ENCODE results near the gene HMG20B. TPM values are rescaled to one million over a fixed set of nuclear protein-coding genes. Genes with fewer than 3 reads are reported as not detected.

Gene HMG20B
- total RNA-seq, 4 donors from 2014 or later: 31.4 to 61.1 (median 36.6) TPM

GRCh38 chr19:3530389-3530788 is 42.4 kb upstream of the HMG20B start:
- DNase-seq (no peak), ATAC-seq (no peak)
- Histone ChIP-seq H3K4me3 (no peak overlapping the region), H3K27ac (no peak overlapping the region), H3K9me3 (no peaks in the 10 kb centered on the region), H3K27me3 (no peaks in the 10 kb centered on the region), H3K36me3 (peaks cover 0 to 67% of the 10 kb centered on the region in 2 donors), H3K4me1 (no peaks in the 10 kb centered on the region)
- TF ChIP-seq CTCF (IDR thresholded peaks at IDR 0.05 in 4 of 5, conservative IDR thresholded peaks at IDR 0.05 in 1 of 5) (no peak), POLR2A (IDR thresholded peaks at IDR 0.05) (no peak)
- intact Hi-C loops (cut with DNase I; ENCODE audit: low total_unique reads): no loop called here
- in situ Hi-C loops (cut with MboI; ENCODE audit: low sequenced_read_pairs in 4 of 4): no loop called here

- in situ Hi-C loops (cut with MboI; ENCODE audit: low sequenced_read_pairs in 4 of 4) (no loop called here), intact Hi-C loops (cut with DNase I; ENCODE audit: low total_unique reads) (no loop called here)
- Histone ChIP-seq H3K36me3 (peaks cover 0 to 67% of the 10 kb centered on the region in 2 donors), H3K9me3 (no peaks in the 10 kb centered on the region), H3K4me3 (no peak overlapping the region), H3K27me3 (no peaks in the 10 kb centered on the region), H3K4me1 (no peaks in the 10 kb centered on the region), H3K27ac (no peak overlapping the region)
- ATAC-seq (no peak), DNase-seq (no peak)
- no peak for TF ChIP-seq CTCF (IDR thresholded peaks at IDR 0.05 in 4 of 5, conservative IDR thresholded peaks at IDR 0.05 in 1 of 5)
- TF ChIP-seq POLR2A (IDR thresholded peaks at IDR 0.05): no peak
Measured at GRCh38 chr19:3531716-3532115, 41.0 kb upstream of the HMG20B start.

- Histone ChIP-seq H3K4me3 (no peak overlapping the region), H3K27ac (no peak overlapping the region), H3K36me3 (peaks cover 0 to 61% of the 10 kb centered on the region in 2 donors), H3K27me3 (no peaks in the 10 kb centered on the region), H3K4me1 (no peaks in the 10 kb centered on the region), H3K9me3 (no peaks in the 10 kb centered on the region)
- TF ChIP-seq POLR2A (IDR thresholded peaks at IDR 0.05) (no peak), CTCF (IDR thresholded peaks at IDR 0.05 in 4 of 5, conservative IDR thresholded peaks at IDR 0.05 in 1 of 5) (no peak)
- no peak for DNase-seq
- intact Hi-C loops (cut with DNase I; ENCODE audit: low total_unique reads): no loop called here
- in situ Hi-C loops (cut with MboI; ENCODE audit: low sequenced_read_pairs in 4 of 4): no loop called here
- ATAC-seq: no peak
Measured at GRCh38 chr19:3532154-3532786, 40.5 kb upstream of the HMG20B start.

- Histone ChIP-seq H3K36me3 (peaks cover 0 to 54% of the 10 kb centered on the region in 2 donors), H3K4me1 (no peaks in the 10 kb centered on the region), H3K27ac (no peak overlapping the region), H3K27me3 (no peaks in the 10 kb centered on the region), H3K9me3 (no peaks in the 10 kb centered on the region), H3K4me3 (no peak overlapping the region)
- intact Hi-C loops (cut with DNase I; ENCODE audit: low total_unique reads) (no loop called here), in situ Hi-C loops (cut with MboI; ENCODE audit: low sequenced_read_pairs in 4 of 4) (no loop called here)
- no peak for DNase-seq
- TF ChIP-seq CTCF (IDR thresholded peaks at IDR 0.05 in 4 of 5, conservative IDR thresholded peaks at IDR 0.05 in 1 of 5) (no peak), POLR2A (IDR thresholded peaks at IDR 0.05) (no peak)
- ATAC-seq: no peak
Measured at GRCh38 chr19:3533033-3533432, 39.7 kb upstream of the HMG20B start.
